ENCODE data around the gene NFAM1.

The NFAM1 gene

DNA sequence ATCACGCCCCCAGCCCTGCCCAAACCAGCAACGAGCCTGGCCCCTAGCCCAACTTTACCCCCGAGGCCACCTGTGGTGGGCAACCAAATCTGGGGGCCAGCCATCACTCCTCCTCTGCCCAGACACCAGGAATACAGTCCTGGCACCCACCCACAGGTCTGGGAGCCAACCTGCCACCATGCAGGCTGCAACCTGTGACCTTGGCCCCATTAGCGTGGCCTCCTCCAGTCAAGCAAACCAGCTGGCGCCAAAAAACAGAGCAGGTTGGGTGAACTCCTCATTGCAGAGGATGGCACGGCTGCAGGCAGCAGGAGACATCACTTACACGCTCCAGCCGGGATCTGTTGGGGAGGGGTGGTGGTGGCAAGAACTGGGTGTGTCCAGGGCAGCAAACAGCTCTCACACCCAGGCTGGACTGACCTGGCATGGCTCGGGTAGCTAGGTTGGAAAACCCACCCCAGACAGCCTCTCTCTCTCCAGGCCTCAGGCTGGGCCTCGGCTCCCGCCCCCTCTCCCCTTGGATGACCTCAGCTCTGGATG, 96.3 kb downstream of the NFAM1 start:
- DNase-seq (ENCODE audit: low read depth in 2 of 2): no peak

DNA sequence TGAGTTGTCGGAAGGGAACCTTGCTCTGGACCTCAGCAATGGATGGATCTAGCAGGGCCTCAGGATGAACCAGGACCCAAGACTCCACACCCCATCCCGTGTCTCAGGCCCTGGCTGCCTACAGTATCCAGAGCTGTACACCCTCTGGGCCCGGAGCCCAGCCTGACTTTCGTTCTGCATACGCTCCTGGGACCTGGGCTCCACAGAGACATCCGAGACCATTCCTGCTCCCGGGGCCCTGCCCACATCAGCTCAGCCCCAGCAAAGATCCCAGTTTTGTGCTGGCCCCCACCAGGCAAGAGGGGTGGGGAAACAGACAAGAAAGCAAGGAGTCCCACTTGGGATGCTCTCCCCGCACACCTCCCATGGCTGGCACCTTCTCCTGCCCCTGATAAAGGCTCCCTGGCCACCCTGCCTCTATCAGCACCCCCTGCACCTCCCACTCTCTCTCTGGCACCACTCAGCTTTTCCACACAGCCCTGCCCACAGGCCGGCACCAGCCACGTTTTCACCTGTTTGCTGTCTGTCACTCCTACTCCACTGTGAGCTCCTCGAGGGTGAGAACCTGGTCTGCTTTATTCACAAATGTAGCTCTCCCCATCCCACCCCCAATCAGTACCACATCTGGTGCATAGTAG, 97.2 kb downstream of the NFAM1 start:
- DNase-seq (ENCODE audit: low read depth in 2 of 2): no peak

DNA sequence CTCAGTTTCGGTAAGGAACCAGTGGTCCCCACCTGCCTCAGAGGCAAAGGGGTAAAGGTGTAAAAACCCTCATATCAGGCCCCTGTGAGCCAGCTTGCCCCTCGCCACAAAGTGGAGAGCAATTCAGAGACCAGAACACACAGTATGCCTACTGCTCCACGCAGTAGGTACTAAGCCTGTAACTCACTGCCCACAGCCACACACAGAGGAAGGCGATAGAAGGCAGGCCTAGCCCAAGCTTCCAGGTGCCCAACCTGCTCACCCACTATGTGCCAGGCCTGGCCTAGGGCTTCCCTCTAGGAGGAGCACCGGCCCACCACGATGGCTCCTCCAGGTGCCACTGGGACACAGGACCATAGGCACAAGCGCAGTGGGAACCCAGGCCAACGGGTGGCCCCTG, 98.7 kb downstream of the NFAM1 start:
- no peak for DNase-seq (ENCODE audit: low read depth in 2 of 2)

DNA sequence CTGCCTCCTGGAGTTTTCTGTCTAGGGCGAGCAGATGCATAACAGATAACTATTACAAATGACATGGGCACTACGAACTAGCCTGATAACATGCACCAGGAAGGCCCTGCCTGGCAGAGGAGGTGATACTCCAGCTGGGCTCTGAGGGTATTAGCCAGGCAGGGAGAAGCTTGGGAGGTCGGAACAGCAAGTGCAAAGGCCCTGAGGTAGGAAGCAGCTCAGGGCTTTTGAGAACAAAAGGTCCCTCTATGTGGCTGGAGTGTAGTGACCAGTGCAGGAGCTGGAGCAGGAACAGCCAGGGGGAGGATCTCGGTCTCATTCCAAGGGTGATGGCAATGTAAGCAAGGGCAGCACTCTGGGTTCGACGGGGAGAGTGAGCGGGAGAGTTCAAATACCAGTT, 100.1 kb downstream of the NFAM1 start:
- no peak for DNase-seq (ENCODE audit: low read depth in 2 of 2)

DNA sequence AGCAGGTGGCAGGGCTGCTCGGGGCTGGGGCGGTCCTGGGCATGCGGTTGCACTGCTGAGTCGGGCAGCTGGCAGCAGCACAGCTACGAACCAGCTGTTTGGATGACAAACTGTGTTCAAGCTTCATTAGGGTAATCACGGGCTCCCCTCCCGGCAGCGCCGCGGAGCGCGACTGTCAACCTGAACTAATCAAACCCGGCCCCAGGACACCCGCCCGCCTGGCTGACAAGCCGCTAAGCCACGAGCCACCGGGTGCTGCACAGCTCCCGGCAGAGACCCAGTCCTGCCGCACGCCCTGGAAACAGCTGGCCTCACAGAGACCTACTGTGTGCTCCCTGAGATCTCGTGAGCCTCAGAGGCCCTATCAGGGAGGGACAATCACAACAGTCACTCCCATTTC, 101.2 kb downstream of the NFAM1 start:
- DNase-seq (ENCODE audit: low read depth in 2 of 2): no peak
